ENCODE data around the gene NDUFA12.

- TF ChIP-seq CTCF (conservative IDR thresholded peaks at IDR 0.05; ENCODE audit: low read length) (no peak), EZH2phosphoT487 (IDR thresholded peaks at IDR 0.05; ENCODE audit: borderline replicate concordance) (no peak)
Observed at GRCh38 chr12:94971923-94972322, 31.6 kb downstream of the NDUFA12 start.
